Stimulated activated CD8-positive, alpha-beta memory T cell treated with anti-CD3 and anti-CD28 coated beads, Interleukin-12 subunit alpha, Interleukin-12 subunit beta, amount 100 ng/mL, for 4 hours (primary cell): Measurements from ENCODE around the gene CD34.

ENCODE experiments used
- DNase-seq: peaks from one replicate; pipeline ENCODE4 v3.0.0-alpha.2; 2020; ENCODE audit warnings: low read depth

The CD34 gene

GRCh38 chr1:207853372-207853757 lies 57.6 kb downstream of the CD34 start:
- no peak for DNase-seq

- no peak for DNase-seq
Observed at GRCh38 chr1:207852576-207853371, 58.2 kb downstream of the CD34 start.

DNA sequence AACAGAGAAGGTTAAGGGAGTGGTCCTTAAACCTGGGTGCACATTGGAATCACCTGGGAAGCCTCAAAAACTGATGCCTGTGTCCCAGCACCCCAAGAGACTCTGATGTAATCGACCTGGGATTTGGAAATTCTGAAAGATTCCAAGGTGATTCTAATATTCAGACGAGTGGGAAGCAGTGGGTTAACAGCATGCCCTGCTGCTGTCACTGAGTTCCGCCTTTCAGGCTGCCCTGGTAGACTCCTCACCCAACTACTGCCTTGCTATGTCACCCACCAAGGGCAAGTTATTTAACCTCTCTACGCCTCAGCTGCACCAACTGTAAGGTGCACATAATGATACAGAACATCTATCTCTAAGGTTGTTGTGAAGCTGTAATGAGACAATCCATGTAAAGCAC lies 59.2 kb downstream of the CD34 start:
- DNase-seq: no peak

- DNase-seq: no peak
Observed at GRCh38 chr1:207850621-207851407, 60.1 kb downstream of the CD34 start.

DNA sequence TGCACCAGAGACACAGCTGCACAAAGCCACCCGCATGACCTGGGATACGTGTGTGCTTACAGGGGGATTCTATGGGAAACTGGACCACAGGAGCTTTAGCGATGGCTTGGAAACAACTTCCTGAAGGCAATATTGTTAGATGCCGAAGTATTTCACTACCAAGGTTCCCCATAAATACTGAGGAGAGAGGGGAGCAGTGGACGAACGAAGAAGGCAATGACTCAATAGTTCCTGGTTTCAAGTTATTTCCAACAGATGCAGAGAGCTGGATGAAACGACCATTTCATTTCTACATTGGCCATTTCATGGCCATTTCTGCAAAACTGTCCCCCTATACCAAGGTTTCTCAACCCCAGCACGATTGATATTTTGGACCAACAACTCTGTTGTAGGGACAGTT lies 61.3 kb downstream of the CD34 start:
- no peak for DNase-seq

DNA sequence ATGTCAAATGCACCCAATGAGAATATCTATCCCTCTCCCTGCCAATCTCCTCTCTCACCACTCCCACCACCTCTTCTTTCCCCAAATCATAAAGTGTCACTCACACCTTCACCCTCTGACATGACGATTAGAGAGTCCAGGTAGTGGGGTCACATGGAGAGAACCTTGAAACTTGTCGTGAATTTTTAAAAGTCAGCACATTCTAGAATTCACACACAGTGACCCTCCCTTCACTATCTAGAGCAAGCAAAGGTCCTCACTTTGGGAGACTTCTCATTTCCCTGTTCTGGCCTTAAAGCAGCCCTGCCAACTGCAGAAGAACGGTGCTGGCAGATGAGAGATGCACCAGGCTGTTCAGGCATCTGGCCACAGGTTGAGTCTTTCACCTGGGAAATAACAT lies 61.9 kb downstream of the CD34 start:
- DNase-seq: no peak

DNA sequence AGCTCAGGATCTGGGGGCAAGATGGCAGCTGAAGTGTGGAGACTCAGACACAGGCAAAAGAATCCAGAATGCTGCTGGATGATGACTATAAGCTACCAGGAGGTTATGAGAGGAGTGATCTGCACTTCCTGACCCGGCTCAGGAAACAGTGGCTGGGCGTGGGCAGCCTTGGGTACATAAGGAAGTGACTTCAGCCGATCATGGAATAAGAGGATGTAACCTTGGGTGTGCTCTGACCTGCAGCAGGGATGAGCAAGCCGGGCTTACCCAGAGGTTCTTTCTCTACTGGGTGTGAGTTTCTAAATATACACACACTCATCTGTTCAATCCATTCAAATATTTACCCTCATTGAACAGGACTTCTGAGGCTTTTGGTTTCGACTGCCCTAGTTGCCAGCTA lies 62.7 kb downstream of the CD34 start:
- no peak for DNase-seq

- no peak for DNase-seq
Observed at GRCh38 chr1:207847116-207847515, 63.8 kb downstream of the CD34 start.

DNA sequence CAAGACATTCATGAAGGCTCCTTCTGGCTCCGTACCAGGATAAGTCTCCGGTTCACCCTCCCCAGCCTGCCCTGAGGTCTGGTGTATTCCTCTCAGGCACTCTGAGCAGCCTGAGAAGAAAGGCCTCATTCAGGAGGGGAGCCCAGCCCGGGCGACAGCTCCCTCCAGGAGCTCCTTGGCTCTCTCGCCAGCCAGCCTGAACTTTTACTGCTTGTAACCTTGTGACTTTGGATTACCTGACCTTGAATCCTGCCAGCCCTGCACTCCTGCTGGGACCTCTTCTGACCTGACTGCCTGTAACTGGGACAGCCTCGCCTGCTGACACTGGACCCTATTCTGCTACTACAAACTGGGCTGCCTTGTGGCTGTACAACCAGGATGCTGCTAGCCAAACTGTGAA lies 65.8 kb downstream of the CD34 start:
- DNase-seq: no peak

GRCh38 chr1:207844371-207844770 lies 66.6 kb downstream of the CD34 start:
- no peak for DNase-seq

DNA sequence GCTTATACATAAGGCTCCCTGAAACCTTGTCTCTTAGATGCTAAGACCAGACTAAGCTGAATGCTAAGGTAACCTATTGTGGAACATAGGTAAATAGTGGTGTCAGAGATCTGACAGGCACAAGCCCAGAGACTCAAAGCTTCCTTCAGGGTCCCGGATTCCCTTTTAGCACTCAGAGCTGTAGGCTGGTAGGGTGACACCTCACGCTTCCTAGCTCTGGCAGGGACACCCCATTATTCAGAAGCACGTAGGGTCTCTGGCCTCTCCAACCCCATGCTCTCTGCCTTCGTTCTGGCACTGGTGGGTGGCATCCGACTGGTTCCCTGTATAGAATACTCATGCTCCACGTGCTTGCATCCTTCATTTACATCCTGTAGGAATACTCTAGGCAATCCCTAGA lies 68.4 kb downstream of the CD34 start:
- DNase-seq: no peak

- DNase-seq: no peak
Observed at GRCh38 chr1:207841901-207842300, 69.0 kb downstream of the CD34 start.

DNA sequence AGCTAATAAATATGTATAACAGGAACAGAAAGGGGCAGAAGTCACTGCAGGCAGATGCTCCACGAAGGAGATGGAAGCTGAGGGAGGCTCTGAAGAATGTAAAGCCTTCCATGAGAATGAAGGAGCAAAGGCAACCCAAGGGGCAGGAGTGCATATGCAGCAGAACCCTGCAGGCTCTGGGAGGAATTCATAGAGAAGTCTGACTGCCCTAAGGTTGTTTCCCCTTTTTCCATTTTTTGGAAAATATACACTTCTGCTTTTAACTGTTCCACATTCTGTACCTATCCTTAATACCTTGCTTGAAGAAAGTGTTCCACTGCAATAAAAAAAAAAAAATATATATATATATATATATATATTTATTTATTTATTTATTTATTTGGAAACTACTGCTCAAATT lies 69.6 kb downstream of the CD34 start:
- DNase-seq: no peak

DNA sequence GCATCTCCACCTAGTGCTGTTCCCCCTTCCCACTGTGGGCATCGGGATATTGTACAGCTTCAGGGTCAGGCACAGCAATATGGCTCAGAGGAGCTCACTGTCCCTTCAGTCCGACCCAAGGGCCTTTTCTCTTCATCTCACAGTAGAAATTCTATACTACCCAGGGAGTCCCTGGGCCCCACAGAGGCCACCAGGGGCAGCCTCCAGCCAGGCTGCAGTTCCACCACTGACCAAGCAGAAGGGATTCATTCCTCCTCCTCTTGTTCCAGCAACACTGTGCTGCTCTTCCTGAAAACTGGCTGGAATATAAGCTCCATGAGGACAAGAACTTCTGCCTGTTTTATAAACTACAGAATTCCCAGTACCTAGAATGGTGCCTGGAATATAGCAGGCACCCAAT lies 70.5 kb downstream of the CD34 start:
- DNase-seq: no peak

GRCh38 chr1:207839083-207839413 lies 71.9 kb downstream of the CD34 start:
- no peak for DNase-seq

GRCh38 chr1:207838156-207839082 lies 72.5 kb downstream of the CD34 start:
- no peak for DNase-seq

GRCh38 chr1:207837673-207838072 lies 73.3 kb downstream of the CD34 start:
- no peak for DNase-seq

DNA sequence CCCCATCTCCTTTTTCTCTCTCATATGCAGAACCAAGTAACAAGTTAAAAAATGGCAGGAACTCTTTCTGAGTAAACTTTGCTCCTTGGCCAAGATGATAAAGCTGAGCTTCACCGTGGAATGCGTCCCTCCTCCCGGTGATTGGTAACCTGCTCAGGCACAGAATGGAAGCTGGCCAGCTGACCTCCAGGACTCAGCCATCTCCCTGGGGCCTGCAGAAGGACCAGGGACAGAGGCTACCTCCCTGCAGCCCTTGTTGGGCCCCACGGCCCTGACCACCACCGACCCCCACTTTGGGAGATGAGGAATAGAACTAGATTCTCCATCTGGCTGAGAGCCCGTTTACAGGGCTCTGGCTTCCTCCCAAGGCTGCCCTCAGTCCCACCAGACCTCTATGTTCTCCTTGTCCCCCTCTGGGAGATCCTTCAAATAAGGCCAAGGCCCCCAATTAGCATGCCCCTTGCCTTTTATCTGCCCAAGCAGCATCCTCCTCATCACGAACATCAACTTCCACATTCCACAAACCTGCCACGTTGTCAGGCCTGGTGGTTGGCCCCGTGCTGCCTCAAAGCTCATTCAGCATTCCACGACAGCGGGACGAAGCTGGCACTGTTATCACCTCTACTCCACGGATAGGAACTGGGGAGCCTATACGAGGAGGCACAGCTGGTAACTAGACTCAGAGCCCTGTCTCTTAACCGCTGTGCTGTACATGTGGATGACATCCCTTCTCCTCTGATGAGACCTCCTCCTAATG lies 74.2 kb downstream of the CD34 start:
- no peak for DNase-seq

- DNase-seq: no peak
Observed at GRCh38 chr1:207835958-207836357, 75.0 kb downstream of the CD34 start.

GRCh38 chr1:207833956-207834660 lies 76.8 kb downstream of the CD34 start:
- no peak for DNase-seq

GRCh38 chr1:207833381-207833780 lies 77.5 kb downstream of the CD34 start:
- DNase-seq: no peak
